Posterior vena cava (tissue), 2 donors: Measurements from ENCODE around the gene KRT8. TPM values are rescaled to one million over a fixed set of nuclear protein-coding genes. Genes with fewer than 3 reads are reported as not detected.
"Not testable (repeated sequence)": the region's sequence is repeated elsewhere in the genome, so short reads cannot be mapped to it uniquely, and the experiment has no call there.

Source experiments
- DNase-seq: peaks from one replicate; pipeline ENCODE4 v3.0.0-alpha.2; 2020; ENCODE audit warnings: low spot score
- intact Hi-C, 2 donors: fragments of 100-400 bp; cut with DNase I; formaldehyde crosslinking; loops; one replicate each; pipeline versions ENCODE4 v1.14.1 to v1.14.2; 2022 to 2023
- total RNA-seq, 2 donors: library from RNA; stranded (reverse); fragmentation: NEBNext Ultra II Directional; extraction: Animal tissue kit (Norgen Biotek cat#: 25700); gene quantifications; one replicate each; pipeline ENCODE4 v1.2.1, GENCODE V29; 2021
- donor health status: DM: yes; HTN: yes; CAD: no.
- donor health status: DM: yes; HTN: yes; CAD: no.

Gene KRT8
- total RNA-seq, 2 donors from 2014 or later = 4.0 to 23.6 TPM

DNA sequence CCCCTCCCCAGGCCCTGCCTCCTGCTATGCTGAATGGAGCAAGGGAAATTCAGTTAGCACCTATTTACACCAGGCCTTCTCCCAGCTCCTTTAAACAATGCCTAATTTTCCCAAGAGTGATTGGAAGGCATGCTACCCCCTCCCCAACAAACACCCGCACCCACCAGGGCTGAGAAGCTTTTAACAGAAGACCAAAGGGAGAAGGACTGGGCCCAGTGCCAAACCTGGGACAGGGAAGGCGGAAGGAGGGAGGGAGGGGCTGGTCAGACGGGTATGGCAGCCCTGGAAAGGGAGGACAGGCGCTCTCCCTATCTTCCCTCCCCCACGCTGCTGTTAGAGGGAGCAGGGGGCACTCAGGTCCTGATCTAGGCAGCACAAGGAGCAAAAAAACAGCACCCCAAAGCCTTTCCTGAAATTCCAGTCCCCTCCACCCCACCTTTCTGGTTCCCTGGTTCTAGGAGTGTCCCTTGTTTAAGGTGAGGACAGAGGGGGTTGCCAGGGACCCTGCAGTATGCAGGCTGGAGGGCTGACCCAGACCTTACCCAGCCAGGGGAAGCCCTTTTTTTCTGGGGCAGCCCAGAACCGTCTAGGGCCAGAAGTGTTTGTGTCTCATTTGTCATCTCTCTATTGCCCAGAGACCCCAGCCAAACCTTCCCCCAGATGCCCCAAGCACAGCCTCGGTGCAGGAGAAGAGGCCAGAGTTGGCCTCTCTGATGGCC is 2.4 kb upstream of the KRT8 start:
- DNase-seq = no peak
- intact Hi-C loops = no loop called here

DNA sequence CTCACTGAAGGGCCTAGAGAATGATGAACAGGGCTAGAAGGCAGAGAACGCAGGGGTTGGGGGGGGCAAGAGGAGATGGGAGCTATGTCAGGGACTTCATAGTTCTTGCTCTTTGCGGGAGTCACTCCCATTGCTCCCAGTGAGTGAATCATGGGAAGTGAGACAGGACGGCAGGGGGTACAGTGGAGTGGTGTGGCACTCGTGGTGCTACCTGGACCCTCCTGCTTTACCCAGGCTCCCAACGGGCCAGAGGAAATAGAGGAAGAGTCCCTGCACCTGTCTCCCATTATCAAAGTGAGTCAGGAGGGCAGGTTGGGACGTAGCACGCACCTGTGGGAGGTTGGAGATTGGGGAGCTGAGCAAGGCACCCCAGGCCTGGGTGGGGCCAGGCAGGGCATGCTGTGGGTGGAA is 1.3 kb upstream of the KRT8 start:
- intact Hi-C loops = no loop called here
- DNase-seq = no peak

DNA sequence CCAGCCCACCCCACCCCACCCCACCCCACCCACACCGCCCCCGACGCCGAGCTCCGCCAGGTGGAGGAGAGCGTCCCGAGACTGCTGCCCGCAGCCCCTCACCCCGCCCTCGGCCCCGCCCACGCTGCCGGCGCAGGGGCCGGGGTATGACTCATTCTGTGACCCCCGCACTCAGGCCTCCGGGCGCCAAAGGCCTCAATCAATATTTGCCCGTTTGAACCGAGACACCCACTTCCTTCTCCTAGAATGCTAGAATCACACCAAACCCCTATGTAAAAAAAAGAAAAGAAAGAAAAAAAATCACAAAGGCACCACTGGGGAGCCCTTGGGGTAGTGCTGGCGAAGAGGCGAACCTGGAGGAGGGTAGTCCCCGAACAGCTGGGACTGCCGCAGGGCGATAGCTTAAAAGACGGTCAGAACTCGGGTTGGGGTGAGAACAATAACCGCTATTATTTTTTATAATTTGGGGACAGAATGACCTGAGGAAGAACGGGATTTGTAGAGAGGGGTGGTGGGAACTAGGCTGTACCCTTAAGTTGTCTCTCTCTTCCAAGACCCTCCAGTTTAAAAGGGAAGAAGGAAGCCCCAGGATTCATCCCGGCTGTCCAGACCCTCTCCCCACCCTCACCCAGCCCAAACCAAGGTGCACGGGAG is 894 bp downstream of the KRT8 start:
- DNase-seq = no peak
- intact Hi-C loops = no loop called here

DNA sequence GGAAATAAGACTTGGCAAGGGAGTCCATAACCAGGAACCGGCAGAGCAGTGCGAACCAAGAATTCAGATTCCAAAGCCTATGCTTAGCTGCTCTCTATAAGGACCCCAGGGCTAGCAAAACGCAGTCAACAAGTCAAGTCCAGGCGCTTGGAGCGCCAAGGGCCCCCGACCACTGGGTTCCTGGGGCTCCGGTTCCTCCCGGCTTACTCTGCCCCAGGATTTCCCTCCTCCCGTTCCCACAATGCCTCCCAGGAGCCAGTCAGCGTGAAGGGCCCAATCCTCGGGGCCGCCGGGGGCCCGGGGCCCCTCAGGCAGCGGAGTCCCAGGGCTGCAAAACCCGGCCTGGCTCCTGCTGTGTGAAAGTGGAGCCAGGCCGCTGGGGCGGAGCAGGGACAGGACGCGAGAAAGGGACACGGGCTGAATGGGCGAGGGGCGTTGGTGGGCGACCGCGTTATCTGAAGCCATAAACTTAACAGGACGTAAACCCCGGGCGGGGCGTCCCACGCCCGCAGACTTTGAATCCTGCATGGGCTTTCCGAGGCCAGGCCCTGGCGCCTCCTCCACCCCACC is 1.5 kb downstream of the KRT8 start:
- intact Hi-C loops = no loop called here
- peak; percentile 91 for DNase-seq

DNA sequence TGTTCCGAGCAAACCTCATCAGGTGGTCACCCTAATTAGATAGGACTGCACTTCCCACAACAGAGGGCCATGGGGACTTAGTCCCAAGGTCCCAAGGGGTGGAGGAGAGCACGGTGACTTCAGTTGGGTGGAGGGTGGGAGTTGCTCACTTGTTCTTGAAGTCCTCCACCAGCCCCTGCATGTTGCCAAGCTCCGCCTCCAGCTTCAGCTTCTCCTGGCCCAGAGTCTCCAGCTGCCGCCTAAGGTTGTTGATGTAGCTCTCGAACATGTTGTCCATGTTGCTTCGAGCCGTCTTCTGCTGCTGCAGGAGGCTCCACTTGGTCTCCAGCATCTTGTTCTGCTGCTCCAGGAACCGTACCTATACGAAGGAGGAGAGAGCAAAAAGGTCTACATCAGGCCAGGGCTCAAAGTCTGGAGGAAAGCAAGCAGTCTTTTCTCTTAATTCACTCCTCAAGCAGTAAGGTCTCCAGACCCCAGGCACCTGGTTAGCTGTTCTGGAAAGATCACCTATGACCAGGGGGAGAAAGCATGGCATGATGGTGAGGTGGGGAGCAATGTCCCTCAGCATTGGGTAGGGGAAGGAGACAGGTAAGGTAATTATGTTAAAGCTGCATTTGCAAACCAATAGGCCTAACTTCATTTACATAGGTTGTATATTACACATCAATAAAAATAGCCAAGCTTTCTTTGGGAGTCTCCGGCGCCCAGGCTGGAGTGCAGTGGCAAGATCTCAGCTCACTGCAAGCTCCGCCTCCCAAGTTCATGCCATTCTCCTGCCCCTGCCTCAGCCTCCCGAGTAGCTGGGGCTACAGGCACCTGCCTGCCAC is 2.9 kb downstream of the KRT8 start:
- DNase-seq = no peak
- intact Hi-C loops = no loop called here

DNA sequence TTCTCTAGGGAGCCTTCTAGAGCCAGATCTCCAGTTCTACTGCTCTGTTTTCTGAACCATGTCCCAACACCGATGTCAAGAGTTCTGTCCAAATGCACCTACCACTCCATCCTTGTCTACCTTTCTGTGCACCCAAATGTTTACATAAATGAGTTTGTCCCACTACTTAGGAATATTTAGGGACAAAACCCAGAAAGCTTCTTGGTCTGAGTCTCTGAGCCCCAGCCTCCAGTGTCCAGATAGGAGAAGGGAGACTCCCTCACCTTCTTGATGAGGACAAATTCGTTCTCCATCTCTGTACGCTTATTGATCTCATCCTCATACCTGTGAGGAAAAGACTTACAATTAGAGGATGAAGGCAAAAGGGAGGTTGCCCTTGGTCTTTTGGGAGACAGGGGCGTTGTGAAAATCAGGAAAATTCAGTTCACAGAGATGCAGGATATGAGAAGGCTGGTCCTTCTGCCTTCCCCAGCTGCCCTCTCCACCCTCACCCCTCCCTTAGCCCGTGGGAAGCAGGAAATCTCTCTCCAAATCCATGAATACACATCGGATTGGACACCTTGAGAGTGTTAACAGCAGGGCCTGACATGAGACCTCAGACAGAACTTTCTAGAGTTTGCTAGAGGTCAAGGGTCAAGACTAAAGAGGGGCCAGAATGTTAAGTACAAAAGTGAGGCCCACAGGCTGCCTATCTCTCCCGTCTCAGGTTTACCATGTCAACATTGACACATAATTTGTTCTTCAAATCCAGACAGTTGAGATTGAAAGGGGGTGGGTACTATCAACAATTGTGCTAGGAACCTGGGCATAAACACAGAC is 3.8 kb downstream of the KRT8 start:
- no peak for DNase-seq
- intact Hi-C loops = no loop called here

DNA sequence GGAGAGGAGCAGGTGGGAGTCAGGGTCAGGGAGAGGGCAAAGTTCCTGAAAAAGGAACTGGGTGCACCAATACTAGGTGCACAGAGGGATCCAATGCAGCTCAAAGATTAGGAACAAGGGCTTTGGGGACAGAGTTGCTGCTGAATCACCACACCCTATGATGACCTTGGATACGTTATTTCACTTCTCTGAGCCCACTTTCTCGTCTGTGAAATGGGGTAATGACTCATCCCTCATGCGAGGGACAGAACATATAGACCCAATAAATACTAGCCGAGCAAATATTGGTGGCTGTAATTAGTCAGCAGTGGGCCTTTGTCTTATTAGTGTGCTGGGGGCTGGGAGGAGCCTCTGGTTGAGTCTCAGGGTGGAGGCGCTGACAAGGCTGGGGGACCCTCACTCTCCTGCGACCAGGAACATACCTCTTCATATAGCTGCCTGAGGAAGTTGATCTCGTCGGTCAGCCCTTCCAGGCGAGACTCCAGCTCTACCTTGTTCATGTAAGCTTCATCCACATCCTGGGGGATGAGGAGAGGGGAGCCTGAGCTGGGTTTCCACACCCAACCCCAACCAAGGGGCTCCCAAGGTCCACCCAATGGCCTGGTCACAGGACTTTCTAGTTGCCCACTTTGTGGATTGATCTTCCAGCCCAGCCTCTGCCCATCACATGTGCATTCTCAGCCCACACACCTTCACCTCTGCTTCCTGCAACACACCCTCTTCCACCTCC is 4.5 kb downstream of the KRT8 start:
- no peak for DNase-seq
- intact Hi-C loops = no loop called here

DNA sequence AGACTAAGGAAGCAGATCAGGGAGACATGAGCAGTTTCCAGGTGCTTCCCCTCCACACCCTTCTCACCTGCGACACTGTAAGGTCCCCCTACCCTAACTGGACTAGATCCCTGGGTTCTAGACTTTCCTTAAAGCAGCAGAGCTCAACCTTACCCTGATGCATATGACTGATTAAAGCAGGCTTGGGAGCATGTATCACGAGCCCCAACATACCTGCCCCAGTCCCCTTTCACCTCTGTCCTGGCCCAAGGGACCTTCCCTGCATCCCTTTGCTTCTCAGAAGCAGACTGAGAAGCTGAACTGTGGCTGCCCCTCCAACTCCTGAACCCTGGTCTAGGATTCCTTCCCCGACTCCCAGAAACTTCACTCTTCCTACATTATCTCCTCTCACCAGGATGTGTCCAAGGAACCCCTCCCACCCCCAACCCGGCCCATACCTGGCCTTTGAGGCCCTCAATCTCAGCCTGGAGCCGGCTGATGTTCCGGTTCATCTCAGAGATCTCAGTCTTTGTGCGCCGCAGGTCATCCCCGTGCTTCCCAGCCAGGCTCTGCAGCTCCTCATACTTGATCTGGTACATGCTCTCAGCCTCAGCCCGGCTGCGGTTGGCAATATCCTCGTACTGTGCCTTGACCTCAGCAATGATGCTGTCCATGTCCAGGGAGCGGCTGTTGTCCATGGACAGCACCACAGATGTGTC is 5.4 kb downstream of the KRT8 start:
- intact Hi-C loops = no loop called here
- no peak for DNase-seq

DNA sequence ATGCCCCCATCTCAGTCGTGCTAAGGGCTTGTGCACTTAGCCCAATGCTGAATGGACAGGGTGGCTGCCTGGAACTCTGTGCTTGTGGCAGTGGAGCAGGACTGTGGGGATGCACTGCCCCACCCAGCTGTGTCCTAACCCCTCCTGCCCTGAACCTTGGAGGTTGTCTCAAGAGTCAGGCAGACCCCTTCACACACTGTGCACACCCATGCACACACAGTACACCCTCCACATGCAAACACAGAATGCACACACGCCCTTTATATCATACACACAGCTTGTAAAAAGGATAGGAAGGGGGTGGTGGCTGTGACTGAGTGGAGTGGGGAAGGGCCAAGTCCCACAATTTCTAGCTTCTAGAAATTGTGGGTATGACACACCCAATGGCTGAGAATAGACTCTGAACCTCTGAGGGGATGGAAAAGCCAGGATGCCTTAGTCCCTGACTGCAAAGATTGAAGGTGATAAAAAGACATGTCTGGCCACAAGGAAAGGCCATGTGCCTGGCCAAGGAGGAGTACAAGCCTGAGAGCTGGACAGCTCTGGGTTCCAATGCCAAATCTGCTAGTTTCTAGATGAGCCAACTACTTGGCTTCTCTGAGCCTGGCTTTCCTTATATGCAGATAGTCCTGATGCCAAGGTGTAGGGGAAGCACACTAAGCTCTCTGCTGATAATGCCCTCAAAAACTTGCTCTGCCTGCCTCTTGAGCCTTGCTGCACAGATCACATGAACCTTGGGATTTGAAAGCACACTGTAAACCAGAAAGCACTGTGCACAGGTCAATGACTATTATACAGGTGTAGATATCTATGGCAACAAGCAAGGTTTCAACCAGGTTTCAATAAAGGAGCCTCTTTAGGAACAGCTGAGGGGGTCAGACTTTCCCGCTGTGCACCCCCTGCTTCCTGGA is 8.4 kb downstream of the KRT8 start:
- intact Hi-C loops = no loop called here
- no peak for DNase-seq

DNA sequence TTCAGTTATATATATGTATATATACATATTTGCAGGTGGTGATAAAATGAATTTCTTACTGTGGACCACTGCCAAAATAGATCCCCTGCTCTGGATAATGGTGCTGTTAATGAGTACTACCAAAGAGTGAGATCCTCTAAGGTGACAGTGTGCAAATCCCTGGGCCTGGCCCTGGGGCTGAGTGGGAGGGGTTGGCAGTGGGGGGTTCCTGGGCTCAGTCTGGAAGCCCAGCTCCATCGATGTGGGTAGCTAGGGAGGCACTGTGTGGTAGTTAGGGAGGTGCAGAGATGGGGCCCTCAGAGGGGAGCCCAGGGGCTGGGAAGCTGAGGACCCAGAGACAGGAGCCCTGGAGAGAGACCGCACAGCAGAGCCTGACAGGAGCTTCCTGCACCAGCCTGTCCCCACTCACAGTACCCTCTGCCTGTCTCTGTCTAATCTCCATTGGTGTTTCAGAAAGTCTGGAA is 9.1 kb downstream of the KRT8 start:
- intact Hi-C loops = no loop called here

DNA sequence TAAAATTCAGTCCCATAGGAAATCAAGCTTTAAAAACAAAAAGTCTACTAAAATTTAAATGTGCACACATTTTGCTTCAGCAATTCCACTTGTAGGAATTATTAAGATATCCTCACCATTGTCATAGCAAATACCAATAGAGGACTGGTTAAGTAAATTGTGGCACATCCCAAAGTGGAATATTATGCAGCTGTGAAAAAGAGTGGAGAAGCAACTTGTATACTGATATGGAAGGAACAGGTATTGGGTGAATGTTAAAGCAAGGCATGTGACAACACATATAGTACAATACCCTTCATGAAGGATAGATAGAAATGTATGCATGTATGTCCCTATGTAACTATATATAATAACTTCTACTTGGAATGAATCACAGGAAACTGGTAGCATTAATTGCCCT is 11.9 kb downstream of the KRT8 start:
- DNase-seq = no peak
- intact Hi-C loops = no loop called here

More for the DNA sequence above, 9.1 kb downstream of the KRT8 start:
- DNase-seq = no peak

DNA sequence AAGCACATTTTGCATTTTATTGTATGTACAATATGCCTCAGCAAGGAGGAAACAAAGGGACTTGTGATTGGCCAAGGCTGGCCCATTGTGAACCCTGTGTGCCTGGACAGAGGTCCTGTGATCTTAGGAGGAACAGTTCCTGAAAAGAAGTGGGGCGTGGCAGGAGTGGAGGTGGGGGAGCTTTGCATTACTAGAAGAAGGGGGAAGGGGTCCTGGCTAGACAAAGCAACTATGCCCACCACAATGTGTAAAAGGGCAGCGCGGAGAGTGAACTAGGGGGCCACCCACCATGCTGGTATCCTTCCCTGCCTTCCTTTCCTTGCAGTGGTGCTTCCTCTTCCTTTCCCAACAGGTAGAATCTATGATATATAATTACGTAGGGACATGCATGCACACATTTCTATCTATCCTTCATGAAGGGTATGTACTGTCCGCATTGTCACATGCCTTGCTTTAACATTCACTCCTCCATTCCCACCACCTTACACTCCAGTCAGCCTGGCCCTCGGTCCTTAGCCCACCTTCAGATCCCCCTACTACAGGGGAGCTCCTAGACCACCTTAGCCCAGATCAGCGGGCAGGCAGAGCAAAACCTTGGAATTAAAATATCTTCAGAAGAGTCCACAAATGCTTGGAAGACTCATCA is 12.5 kb downstream of the KRT8 start:
- DNase-seq = no peak
- intact Hi-C loops = no loop called here

DNA sequence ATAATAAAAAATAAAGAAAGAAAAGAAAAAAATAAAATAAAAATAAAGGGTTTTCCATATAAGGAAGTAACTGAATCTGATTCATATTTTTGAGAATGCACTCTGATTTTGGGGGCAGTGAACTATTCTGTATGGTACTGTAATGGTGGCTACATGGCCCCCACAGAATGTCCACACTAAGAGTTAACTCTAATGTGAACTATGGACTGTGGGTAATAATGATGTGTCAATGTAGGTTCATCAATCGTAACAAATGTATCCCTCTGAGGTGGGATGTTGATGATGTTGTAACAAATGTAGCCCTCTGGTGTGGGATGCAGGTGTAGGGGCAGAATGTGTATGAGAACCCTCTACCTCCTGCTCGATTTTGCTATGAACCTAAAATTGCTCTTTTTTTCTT is 13.8 kb downstream of the KRT8 start:
- intact Hi-C loops = no loop called here

DNA sequence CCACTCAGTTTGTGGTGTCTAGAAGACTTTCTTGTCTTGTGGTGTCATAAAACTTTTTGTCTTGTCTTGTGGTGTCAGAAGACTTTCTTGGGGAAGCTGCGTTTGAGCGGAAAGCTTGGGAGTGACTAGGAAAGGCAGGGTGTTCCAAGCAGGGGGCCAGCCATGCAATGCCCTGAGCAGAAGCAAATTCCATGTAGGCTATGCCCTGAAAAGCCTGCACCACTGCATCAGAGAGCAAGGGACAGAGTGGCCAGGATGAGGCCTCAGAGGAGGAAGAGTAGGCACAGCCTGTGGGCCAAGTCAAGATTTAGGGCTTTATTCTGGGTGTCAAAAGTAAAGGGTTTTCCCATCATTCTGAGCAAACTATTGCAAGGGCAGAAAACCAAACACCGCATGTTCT is 14.5 kb downstream of the KRT8 start:
- intact Hi-C loops = no loop called here
- no peak for DNase-seq

More for the DNA sequence above, 13.8 kb downstream of the KRT8 start:
- no peak for DNase-seq

DNA sequence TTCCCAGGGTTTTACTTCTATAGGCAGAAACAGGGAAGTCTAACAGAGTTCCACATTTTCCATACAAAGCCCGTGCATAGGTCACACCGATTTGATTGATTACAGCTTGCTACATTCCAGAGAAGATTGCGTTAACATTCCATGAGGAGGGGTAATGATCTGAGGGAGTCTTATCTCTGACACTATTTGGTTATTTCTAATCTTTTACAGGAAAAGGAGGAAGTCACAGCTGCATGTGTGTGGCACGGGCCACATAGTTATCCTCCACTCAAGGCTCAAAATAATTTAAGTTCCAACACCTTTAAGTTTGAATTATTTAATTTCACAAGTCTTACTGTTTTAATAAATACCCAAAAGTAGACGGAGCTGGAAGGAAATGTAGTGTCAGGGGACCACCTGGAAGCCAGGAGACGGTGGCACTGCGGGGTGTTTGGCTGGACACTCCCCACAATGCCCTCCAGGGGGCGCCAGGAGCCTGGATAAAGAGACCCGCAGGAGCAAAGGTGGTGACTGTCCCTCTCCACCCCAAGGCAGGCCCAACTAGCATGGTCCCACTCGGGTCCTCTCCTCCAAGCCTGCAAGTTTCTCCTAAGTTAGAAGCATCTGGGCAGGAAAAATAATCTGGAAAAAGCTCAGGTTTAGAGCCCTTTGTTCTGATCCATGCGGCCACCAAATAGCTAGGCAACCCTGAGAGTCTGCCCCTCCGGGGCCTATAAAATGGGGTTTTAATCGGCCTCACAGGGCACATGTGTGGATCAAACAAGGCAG is 20.2 kb downstream of the KRT8 start:
- intact Hi-C loops = loop anchor here (1.0 to 5.0 kb wide), 3 partner anchors 43 to 96 kb away; no protein-coding TSS in a partner anchor

DNA sequence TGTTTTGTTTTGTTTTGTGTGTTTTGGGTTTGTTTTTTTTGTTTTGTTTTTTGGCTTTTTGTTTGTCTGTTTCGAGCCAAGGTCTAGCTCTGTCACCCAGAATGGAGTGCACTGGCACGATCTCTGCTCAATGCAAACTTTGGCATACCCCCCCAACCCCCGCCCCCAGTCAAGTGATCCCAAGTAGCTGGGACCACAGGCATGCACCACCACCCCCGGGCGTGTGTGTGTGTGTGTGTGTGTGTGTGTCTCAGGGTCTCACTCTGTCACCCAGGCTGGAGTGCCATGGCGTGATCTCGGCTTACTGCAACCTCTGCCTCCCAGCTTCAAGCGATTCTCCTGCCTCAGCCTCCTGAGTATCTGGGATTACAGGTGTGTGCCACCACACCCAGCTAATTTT is 24.4 kb downstream of the KRT8 start:
- intact Hi-C loops, DNase-seq: not testable (repeated sequence)

More for the DNA sequence above, 20.2 kb downstream of the KRT8 start:
- peak; percentile 91 for DNase-seq
